ENCODE measurements around the gene RAB26.
"Not testable (repeated sequence)": the region's sequence is repeated elsewhere in the genome, so short reads cannot be mapped to it uniquely, and the experiment has no call there.

The RAB26 gene

DNA sequence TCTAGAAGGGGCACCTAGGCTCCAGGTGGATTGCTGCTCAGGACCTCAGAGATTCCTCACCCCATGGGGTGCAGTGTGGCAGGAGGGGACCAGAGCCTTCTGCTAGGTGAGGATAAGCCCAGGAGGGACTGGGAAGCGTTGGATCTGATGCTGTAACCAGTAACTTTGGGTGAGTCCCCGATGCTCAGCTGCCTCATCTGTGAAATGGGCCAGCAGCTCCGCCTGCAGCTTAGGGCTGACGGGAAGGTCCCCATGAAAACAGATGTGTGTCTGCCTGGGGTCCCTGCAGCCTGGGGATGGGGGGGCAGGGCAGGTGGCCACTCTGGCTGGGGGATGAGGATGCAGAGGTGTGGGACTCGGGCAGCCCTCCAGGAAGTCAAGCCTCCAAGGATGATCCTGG lies 50.7 kb downstream of the RAB26 start:
- no peak overlapping the region for H3K4me3 ChIP-seq (ENCODE audit: low read depth, low read length)
- in situ Hi-C loops (cut with HindIII; ENCODE audit: low sequenced_read_pairs): no loop called here
- TF ChIP-seq, protein P1, sequence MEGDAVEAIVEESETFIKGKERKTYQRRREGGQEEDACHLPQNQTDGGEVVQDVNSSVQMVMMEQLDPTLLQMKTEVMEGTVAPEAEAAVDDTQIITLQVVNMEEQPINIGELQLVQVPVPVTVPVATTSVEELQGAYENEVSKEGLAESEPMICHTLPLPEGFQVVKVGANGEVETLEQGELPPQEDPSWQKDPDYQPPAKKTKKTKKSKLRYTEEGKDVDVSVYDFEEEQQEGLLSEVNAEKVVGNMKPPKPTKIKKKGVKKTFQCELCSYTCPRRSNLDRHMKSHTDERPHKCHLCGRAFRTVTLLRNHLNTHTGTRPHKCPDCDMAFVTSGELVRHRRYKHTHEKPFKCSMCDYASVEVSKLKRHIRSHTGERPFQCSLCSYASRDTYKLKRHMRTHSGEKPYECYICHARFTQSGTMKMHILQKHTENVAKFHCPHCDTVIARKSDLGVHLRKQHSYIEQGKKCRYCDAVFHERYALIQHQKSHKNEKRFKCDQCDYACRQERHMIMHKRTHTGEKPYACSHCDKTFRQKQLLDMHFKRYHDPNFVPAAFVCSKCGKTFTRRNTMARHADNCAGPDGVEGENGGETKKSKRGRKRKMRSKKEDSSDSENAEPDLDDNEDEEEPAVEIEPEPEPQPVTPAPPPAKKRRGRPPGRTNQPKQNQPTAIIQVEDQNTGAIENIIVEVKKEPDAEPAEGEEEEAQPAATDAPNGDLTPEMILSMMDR (IDR thresholded peaks at IDR 0.05; ENCODE audit: low read depth, low read length): no peak
- DNase-seq (ENCODE audit: low read depth, low spot score): no peak

DNA sequence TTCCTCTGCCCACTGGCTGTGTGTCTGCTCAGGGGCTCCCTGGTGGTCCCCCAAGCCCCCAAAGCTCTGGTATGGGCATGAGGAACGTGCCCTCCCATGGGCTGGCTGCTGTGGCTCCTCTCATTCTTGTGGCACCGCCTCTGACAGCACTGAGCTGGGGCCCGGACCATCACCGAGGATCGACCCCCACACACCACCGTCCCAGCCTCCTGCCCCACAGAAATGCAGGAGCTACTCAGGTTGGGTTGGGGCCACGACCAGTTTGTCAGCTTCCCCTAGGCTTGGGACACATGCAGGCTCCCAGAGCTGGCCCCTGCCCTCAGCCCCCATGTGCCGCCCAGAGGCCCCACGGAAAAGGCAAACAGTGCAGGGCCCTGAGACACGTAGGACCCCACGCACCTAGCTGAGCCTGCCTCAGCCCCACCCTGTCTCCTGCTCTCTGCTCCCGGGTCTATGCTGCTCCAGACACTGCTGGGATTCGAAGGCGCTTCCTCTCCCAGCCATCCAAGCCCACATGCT lies 51.3 kb downstream of the RAB26 start:
- in situ Hi-C loops (cut with HindIII; ENCODE audit: low sequenced_read_pairs): no loop called here
- TF ChIP-seq, protein P1 (IDR thresholded peaks at IDR 0.05; ENCODE audit: low read depth, low read length): no peak
- no peak overlapping the region for H3K4me3 ChIP-seq (ENCODE audit: low read depth, low read length)
- no peak for DNase-seq (ENCODE audit: low read depth, low spot score)

DNA sequence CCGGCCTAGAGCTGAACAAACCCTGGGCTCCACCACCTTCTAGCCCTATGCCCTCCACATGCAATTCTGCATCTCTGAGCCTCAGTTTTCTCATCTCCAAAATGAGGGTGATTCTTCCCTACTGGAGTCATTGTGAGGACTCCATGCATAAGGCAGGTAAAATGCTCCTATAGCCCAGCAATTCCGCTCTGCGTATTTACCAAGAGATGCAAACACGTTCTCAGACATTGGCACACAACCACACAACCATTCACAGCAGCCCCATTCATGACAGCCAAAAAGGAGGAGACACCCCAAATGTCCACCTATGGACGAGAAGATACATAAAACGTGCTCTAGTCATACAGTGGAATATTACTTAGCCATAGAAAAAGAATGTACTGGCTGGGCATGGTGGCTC lies 51.9 kb downstream of the RAB26 start:
- TF ChIP-seq, protein P1 (IDR thresholded peaks at IDR 0.05; ENCODE audit: low read depth, low read length): no peak
- in situ Hi-C loops (cut with HindIII; ENCODE audit: low sequenced_read_pairs): no loop called here
- no peak for DNase-seq (ENCODE audit: low read depth, low spot score)

DNA sequence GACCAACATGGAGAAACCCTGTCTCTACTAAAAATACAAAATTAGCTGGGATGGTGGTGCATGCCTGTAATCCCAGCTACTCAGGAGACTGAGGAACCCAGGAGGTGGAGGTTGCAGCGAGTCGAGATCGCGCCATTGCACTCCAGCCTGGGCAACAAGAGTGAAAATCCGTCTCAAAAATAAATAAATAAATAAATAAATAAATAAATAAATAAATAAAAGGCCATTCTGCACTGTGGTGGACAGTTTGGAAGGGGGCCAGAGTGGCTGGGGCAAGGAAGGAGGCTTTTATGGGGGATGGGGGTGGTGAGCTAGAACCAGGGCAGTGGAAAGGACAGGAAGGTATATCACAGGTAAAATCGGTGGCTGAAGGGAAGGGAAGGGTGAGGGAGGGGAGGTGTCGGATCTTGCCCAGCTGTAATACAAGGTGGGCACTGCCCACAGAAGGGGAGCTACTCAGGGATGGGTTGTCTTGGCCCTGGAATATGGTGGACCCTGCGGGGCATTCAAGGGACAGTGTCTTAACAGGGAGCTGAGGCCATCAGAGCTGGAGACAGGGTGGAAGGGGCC lies 54.8 kb downstream of the RAB26 start:
- DNase-seq (ENCODE audit: low read depth, low spot score); in situ Hi-C loops (cut with HindIII; ENCODE audit: low sequenced_read_pairs); H3K4me3 ChIP-seq (ENCODE audit: low read depth, low read length): not testable (repeated sequence)

More for the DNA sequence above, 51.9 kb downstream of the RAB26 start:
- H3K4me3 ChIP-seq (ENCODE audit: low read depth, low read length): no peak overlapping the region
